ENCODE measurements around the gene NME8.

Gene NME8

DNA sequence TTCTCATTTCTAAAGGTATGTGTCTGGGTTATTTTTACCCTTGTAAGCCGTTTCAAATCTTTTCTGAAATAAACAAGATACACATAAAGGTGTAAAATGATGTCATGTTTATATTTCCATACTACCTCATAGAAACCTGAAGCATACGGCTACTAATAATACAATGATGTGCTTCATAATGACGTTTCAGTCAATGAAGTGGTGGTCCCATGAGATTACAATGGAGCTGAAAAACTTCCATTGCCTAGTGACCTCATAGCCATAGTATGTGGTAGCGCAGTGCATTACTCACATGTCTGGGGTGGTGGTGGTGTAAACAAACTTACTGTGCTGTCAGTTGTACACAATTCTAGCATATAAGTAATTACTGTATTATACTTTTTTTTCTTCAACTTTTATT lies 96.9 kb downstream of the NME8 start:
- H3K4me3 ChIP-seq (ENCODE audit: low read depth, low read length), result no peak overlapping the region
- DNase-seq (ENCODE audit: low read depth), result peak; percentile 73
- TF ChIP-seq, protein P1, sequence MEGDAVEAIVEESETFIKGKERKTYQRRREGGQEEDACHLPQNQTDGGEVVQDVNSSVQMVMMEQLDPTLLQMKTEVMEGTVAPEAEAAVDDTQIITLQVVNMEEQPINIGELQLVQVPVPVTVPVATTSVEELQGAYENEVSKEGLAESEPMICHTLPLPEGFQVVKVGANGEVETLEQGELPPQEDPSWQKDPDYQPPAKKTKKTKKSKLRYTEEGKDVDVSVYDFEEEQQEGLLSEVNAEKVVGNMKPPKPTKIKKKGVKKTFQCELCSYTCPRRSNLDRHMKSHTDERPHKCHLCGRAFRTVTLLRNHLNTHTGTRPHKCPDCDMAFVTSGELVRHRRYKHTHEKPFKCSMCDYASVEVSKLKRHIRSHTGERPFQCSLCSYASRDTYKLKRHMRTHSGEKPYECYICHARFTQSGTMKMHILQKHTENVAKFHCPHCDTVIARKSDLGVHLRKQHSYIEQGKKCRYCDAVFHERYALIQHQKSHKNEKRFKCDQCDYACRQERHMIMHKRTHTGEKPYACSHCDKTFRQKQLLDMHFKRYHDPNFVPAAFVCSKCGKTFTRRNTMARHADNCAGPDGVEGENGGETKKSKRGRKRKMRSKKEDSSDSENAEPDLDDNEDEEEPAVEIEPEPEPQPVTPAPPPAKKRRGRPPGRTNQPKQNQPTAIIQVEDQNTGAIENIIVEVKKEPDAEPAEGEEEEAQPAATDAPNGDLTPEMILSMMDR (conservative IDR thresholded peaks at IDR 0.05; ENCODE audit: low read depth, low read length), result no peak

DNA sequence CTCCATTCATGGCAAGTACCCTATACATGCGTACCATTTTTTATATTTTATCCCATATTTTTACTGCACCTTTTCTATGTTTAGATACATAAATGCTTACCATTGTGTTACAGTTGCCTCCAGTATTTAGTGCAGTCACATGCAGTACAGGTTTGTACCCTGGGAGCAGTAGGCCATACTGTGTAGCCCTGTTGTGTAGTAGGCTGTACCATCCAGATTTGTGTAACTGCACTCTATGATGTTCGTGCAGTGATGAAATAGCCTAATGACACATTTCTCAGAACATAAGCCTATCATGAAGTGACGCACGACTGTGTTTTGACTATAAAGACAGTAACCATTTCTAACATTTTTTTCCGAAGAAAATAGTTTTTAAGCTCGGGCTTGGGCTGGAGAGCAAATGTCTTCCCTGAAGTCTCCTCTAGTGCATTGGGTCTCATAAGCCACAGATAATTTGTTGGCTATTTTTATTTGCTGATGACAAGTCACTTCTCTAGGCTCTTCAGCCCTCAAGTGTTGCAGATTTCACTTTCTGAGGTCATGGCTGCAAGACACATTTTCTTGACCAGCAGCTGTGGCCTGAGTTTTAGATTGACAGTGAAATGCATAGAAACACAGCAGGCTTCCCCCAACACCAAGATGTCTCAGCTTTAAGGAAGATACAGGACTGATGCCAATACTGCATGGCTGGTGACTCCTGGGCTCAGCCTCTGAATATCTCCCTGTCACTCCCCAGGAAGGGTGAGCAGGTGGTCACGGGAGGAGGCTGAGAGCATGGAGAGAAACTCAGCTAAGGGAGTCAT lies 98.9 kb downstream of the NME8 start:
- no peak for DNase-seq (ENCODE audit: low read depth)
- TF ChIP-seq, protein P1 (conservative IDR thresholded peaks at IDR 0.05; ENCODE audit: low read depth, low read length), result no peak
- H3K4me3 ChIP-seq (ENCODE audit: low read depth, low read length), result no peak overlapping the region

DNA sequence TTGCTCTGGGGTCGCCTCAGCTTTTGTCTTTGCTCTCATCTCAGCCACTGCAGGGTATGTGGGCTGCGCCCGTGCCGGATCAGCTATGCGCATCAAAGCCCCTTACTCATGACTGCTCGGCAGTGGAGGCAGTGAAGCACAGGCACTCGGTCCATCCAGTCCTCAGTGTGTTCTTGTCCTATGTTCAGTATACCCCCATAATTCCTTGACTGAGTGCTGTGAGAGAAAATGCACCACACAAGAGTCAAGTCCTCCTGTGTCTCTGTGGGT lies 99.5 kb downstream of the NME8 start:
- TF ChIP-seq, protein P1 (conservative IDR thresholded peaks at IDR 0.05; ENCODE audit: low read depth, low read length), result no peak
- DNase-seq (ENCODE audit: low read depth), result no peak
- no peak overlapping the region for H3K4me3 ChIP-seq (ENCODE audit: low read depth, low read length)

Data from choroid plexus epithelial cell (primary cell).